ENCODE results near the gene ERBB2. TPM values are rescaled to one million over a fixed set of nuclear protein-coding genes. Genes with fewer than 3 reads are reported as not detected.
A peak's percentile ranks its signal among the peaks of the same experiment; 100 is the strongest.
"Not testable (repeated sequence)": the region's sequence is repeated elsewhere in the genome, so short reads cannot be mapped to it uniquely, and the experiment has no call there.

ERBB2 gene
- polyA plus RNA-seq, 3 donors: 158 to 183 (median 165) TPM

DNA sequence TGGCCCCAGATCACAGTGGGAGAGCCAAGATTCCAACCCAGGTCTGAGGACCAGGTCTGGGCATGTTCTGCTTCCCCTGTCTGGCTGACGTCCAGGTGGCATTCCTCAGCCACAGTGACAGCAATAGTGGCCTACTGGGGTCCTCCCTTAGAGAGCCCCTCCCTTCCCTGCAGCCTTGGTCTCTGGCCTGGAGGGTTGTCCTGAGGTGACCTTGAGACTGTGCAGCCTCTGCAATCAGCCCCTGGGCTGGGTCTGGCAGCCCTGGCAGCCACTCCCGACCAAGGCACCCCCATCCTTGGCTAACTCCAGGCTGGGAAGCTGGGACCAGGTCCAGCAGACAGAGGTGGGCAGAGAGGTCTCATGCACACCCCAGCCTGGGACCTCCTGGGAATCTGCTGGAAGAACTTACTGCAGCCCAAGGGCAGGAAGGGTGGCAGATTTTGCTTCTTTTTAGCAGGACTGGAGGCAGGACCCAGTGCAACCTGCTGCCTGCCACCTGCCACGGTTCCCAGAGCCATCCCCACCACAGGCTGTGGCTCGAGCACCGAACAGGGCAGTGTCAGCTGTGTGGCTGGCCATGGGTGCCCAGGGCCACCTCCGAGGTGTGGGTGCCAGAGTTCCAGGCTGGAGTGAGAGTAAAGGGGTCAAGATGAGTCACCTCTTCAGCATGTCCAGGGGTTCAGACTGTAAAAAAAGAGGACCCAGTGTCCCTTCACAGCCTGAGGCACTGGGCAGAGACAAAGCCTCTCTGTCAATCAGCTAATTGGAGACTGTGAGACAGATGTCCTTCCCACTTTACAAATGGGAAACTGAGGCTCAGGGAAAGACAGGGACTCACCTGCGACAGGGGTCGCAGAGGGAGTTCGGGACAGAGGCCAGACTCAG is 50.5 kb downstream of the ERBB2 start:
- DNase-seq (ENCODE audit: extremely low read depth in 1 of 11, low read depth in 9 of 11, low spot score in 4 of 11): no peak

DNA sequence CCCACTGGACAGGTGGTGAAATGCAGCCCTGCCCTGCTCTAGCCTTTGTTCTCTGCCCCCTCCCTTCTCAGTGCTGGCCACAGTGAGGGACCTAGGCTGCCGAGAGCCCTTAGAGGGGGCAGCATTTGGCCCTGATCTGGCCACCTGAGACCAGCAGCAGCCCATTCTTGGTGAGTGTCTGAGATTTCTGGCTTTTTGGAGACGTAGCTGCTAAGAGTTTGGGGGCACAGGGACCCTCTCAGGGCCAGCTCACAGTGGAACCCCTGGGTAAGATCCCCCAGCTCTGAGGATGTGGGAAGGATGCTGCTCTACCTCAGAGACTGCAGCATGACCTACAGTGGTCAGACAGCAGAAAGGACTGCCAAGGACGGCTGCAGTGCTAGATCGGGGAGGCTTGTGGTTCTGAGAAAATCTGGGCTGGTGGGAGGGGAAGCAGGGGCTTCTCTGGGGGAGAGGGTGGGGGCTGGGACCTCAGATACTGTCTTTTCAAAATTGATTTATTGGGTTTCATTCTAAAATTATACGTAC is 51.2 kb downstream of the ERBB2 start:
- no peak for DNase-seq (ENCODE audit: extremely low read depth in 1 of 11, low read depth in 9 of 11, low spot score in 4 of 11)

DNA sequence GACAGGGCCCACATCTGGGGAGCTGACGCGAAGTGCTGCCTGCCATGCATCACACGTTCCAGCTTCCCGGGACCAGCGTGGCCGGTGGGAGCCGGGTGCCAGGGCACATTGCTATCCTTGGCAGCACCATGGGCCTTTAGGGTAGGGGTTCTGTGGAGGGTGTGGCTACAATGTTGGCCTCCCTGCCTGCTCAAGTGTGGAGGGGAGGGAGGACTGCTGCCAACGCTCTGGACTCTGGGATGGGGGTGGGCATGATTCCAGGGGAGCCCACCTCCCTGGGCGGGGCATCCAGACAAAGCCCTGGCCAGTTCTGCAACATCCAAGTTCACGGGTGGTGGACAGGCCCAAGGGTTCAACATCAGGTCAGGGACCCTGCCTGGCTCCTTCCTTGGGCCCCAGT is 51.8 kb downstream of the ERBB2 start:
- no peak for DNase-seq (ENCODE audit: extremely low read depth in 1 of 11, low read depth in 9 of 11, low spot score in 4 of 11)

DNA sequence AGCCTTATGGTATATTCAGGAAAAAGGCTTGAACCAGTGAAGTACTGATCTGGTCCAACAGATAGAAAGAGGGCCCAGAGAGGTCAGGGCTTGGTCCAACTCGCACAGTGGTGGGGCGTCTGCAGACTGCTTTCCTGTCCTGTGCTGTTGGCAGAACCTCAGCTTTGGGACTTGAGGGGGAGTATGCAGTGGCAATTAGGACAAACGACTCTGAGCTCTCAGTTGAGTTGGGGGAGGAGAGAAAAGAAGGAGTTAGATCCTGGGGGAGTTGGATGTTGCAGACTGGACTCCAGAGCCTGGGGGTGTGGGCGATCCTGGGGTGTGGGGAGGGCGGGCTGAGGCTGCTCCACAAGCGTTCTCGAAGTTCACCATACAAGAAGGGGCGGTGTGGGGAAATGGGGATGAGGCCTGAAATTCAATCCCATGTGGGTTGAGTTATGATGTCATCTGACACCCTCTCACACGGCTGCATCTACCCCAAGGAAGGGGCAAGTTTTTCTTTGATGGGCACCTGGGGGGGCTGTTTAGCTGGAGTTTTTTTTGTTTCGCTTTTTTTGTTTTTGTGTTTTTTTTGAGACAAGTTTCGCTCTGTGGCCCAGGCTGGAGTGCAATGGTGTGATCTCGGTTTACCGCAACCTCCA is 52.5 kb downstream of the ERBB2 start:
- DNase-seq (ENCODE audit: extremely low read depth in 1 of 11, low read depth in 9 of 11, low spot score in 4 of 11): peak in 1 of 11 donors; percentile 67

DNA sequence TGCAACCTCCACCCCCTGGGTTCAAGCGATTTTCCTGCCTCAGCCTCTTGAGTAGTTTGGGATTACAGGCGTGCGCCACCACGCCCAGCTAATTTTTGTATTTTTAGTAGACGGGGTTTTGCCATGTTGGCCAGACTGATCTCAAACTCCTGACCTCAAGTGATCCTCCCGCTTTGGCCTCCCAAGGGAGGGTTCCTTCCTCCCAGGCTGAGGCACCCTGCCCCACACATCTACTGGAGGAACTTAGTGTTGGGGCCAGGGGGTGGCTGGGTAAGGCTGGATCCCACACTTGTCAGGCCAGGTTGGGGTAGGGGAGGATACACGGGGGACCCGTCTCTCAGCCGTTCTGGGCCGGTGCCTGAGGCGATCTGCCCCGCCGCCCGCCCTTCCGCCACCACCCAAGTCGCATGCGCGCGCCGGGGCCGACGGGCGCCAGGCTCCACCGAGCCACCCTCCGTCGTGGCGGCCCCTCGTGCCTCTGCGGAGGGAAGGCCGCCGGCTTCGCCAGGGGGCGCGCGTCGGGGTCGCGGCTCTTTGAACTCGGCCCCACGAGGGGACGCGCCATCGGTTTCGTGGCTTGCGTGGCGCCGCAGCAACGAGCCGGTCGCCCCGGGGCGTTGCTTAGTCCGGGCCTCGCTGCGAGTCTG is 53.8 kb downstream of the ERBB2 start:
- DNase-seq (ENCODE audit: extremely low read depth in 1 of 11, low read depth in 9 of 11, low spot score in 4 of 11): no peak

DNA sequence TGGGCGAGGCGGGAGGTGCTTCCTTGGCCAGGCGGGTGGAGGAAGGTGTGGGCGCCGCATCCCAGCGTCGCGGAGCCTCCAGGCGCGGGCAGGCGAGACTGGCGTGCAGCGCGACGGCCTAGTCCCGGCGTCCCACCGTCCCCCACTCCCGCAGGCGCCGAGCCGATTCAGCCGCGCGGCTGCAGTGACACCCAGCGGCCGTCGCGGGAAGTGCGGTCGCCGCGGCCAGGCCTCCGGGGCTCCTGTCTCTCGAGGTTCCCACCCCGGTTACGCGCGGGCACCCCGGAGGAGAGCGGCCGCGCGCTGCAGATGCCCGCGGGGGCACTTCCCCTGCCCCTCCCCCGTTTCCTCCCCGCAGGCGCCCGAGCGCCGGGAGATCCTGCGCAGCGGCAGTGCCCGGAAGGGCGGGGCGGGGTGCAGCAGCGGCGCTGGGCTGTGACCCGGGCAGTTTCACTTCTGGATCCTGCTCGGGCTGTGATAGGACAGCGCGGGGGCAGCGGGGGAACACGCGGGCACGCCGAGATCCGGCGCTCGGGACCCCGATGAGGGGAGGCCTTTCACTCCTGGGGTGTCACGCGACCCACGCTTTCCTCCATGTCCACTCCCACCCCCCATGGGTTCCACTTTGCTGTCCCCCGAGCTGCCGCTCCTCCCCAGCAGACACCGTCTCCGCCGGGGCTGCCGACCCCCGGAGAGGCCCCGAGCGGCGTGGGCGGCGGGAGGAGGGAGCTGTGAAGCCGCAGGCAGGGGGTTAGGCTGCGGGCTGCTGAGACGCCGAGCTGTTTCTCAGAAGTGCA is 54.5 kb downstream of the ERBB2 start:
- DNase-seq (ENCODE audit: extremely low read depth in 1 of 11, low read depth in 9 of 11, low spot score in 4 of 11): peak in 8 of 11 donors; percentile 77 to 87 (median 84)

DNA sequence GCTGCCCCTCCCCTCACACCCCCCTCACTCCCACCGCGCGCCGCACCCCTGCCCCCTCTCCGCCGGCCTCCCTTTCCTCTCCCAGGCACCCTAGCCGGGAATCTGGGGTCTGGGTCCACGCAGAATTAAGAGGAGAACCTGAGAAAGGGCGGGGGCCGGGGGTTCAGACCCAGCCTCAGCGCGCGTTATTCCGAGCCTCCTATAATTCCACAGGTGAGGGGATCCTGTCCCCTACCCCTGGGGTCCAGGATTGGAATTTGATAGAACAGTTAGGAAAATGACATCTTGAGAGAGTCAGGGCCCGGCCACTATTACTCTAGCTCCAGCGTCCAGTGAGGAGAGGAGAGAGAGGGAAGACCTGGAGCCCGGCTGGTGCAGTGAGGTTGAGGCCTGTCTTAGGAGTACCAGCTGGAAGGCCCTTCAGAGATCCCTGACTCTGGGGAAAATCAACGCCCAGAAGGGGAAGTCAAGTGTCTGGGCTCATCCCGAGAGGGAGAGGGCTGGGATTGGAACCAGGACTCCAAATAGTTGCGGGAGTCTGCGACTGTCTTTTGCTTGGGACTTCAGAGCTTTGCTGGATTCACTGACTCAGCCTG is 55.2 kb downstream of the ERBB2 start:
- no peak for DNase-seq (ENCODE audit: extremely low read depth in 1 of 11, low read depth in 9 of 11, low spot score in 4 of 11)

DNA sequence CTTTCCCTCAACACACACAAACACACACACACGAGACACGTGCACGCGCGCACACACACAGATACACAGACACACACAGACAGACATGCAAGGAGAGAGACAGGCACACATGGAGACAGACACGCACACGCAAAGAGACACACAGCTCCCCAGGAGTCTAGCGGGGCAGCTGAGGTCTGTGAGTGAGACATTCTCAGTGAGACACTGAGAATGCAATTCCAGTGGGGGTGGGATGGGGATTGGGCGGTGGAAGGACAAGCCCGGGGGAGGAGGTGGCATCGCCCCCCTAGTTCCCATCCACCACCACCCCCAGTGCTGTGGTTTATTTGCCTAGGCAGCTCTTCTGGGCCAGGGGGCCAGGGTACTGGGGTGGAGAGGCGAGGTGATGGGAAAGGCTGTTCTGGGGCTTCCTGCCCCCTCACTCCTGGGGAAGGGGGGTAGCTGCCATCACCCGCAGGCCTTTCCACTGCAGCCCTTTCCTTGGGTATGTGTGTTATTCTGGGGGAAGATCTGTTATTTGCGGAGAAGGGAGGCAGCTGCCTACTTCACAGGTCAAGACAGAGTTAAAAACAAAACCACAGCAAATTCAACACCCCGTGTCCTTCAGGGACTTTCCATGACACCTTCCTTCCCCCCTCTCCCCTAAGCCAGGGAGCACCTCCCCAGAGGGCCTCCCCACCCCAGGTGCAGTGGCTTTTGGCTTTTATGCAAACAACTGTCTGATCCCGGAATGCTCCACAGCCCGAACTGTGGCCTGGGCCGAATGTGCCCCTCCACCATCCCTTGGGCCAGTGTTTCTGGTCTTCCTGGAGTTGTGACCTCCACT is 55.9 kb downstream of the ERBB2 start:
- DNase-seq (ENCODE audit: extremely low read depth in 1 of 11, low read depth in 9 of 11, low spot score in 4 of 11): no peak

DNA sequence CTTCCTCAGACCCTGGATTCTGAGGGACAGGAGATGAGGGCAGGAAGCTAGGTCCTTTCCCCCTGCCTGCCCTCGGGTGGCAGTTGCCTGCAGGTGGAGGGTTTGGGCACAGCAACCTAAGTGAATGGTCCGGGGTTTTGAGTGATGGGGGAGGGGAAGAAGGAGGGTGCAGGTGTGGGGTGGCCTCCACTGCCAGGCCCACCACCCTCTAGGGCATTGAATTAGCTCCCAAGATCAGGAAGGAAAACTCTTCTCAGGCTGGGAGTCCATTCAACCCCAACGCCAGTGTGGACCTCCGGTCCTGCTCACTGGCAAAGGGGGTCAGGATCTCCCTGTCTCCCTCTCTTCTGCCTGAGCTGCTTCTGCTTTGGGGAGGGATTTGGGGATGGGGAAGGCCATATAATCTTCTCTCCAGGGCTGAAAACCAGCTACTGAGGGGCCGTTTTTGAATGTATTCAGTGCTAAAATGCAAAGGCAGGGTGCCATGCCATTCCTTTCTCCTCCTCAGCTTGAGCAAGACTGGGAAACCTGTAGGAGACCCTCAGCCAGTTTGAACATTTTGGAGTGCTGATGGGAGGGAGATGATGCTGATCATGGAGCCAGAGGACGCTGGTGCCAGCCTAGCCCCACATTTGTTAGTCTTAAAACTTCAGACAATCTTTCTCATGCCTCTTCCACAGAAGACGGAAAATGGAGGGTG is 56.7 kb downstream of the ERBB2 start:
- DNase-seq (ENCODE audit: extremely low read depth in 1 of 11, low read depth in 9 of 11, low spot score in 4 of 11): no peak

DNA sequence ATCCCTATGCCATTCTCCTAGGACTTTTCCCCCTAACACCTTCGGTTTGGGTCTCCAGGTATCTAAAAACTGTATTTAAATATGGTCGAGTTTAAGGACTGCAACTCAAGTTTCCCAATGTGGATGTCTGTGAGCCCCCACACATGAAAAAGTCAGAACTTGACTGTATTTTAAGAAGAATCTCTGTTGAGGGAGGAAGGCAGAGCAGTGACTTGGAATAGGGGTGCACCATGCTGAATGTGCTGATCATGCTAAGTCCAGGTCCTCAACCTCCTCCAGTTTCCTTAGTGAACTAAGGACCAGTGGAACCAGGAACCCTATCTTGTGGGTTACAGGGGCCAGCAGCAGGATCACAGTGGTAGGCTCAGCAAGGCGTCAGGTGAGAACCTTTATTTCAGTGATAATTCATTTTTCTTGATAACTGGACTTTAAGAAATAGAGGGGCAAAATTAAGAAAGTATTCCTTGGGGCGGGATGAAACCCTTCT is 57.4 kb downstream of the ERBB2 start:
- DNase-seq (ENCODE audit: extremely low read depth in 1 of 11, low read depth in 9 of 11, low spot score in 4 of 11): no peak

DNA sequence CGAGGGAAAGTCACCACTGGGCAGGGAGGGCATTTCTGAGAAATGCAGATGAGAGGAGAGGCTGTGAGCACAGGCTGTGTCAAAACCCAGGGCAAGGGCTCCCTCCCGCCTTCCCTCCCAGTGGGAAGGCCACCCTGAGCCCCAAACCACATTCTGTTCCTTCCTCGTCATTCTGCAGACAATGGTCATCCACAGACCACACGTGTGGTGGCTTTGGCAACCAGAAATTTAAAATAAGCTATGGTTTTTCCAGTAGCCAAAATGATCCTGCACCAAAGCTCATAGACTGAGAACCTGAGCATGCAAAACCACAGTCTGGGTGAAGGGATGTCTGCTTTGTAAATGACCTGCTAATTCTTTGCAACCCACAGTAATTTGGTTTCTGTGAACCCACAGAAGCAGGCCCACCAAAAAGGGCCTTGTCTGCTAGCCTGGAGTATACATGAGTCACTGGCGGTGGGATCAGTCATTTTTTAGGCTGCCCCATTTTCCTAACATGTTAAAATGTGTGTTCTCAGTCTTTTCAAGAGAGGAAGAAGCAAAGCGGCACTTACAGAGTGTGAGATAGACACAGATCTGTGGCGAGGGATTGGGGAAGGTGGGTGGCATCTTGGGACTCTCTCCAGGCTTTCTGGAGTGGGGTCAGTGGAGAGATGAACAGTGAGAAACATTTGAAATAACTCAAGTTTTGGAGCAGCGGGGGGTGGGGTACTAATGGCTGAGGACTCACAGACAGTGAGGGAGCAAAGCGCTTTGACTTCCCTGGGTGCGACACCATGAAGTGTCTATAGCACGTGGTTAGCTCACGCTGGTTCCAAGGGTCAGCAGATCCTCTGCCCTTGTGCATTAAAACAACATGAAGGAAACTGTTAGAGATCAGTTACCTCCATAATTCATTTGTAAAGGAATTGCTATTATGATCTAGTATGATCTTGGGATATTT is 58.3 kb downstream of the ERBB2 start:
- no peak for DNase-seq (ENCODE audit: extremely low read depth in 1 of 11, low read depth in 9 of 11, low spot score in 4 of 11)

DNA sequence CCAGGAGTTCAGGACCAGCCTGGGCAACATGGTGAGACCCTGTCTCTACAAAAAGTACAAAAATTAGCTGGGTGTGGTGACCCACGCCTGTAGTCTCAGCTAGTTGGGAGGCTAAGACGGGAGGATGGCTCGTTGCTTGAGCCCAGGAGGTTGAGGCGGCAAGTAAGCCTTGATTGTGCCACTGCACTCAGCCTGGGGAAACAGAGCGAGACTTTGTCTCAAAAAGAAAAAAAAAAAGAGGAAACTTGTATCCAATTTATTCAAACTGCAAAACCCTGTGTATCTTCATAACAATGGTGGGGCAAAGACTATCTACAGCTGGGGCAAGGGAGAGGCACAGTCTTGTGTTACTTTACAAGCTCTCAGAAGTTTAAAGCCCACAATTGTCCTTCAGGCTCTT is 59.3 kb downstream of the ERBB2 start:
- no peak for DNase-seq (ENCODE audit: extremely low read depth in 1 of 11, low read depth in 9 of 11, low spot score in 4 of 11)

DNA sequence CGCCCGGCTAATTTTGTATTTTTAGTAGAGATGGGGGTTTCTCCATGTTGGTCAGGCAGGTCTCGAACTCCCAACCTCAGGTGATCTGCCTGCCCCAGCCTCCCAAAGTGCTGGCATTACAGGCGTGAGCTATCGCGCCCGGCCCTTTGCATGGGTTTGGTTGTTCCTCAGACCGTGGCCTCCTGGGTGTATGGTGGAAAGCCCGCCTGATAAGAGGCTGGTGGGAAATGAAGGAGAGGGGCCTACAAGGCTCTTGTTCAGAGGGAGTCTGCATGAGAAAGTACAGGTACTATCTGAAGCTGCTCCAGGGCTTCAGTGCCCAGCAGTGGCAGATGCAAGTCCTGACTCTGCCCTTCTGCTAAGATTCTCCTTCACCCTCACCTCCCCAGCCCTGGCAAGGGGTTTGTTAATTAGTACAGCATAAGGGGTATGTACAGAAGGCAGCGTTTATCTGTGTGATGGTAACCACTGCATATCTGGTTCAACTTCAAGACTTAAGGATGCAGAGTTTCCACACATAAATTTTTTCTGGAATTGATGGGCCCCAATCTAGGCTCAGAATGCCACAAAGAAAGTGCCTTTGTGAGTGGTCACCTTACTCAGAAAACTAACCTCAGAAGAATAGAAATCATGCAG is 62.1 kb downstream of the ERBB2 start:
- DNase-seq (ENCODE audit: extremely low read depth in 1 of 11, low read depth in 9 of 11, low spot score in 4 of 11): no peak

DNA sequence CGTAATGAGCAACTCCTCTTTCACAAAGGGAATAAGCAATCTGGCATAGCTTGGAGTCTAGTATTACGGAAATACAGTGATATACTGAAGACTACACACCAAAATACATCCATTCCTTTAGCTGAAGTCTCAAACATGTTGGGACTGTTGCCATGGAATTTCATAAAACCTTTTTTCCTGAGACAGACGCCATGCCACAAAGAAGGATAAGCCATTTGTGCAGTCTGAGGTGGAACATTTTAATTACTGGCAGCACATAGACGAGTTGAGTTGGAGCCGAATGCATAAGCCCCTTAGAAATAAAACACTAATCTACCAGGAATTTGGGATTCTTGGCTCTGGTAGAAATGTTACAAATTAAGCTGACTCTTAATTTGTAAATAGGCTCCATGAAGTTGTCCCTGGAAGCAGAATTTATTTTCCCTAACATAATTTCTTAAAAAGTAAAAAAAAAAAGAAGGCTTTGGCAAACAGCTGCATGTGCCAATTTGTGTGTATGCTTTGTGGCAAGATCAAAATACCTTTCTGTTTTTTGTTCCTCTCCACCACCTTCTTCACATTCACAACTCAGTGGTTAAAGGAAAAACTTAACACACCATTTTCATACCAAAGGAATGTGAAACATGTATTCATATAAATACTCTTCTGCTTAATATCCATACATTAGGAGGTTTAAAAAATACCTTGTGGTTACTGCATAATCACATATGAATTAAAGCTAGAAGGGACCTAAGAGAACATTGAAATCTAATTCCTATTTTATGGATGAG is 63.4 kb downstream of the ERBB2 start:
- no peak for DNase-seq (ENCODE audit: extremely low read depth in 1 of 11, low read depth in 9 of 11, low spot score in 4 of 11)

DNA sequence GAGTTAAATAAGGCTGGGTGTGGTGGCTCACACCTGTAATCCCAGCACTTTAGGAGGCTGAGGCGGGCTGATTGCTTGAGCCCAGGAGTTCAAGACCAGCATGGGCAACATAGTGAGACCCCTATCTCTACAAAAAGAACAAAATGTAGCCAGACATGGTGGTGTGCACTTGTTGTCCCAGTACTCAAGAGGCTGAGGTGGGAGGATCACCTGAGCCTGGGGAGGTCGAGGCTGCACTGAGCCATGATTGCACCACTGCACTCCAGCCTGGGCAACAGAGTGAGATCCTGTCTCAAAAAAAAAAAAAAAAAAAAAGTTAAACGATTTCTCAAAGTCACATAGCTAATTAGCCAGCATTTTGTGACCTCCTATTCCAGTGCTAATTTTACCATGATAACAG is 64.3 kb downstream of the ERBB2 start:
- DNase-seq (ENCODE audit: extremely low read depth in 1 of 11, low read depth in 9 of 11, low spot score in 4 of 11): not testable (repeated sequence)
